Femur (tissue), 1 donor: ENCODE results near the gene MFSD12.
A peak's percentile ranks its signal among the peaks of the same experiment; 100 is the strongest.

ENCODE experiments used
- DNase-seq: peaks from one replicate; pipeline ENCODE4 v3.0.0-alpha.2; 2017

The MFSD12 gene

DNA sequence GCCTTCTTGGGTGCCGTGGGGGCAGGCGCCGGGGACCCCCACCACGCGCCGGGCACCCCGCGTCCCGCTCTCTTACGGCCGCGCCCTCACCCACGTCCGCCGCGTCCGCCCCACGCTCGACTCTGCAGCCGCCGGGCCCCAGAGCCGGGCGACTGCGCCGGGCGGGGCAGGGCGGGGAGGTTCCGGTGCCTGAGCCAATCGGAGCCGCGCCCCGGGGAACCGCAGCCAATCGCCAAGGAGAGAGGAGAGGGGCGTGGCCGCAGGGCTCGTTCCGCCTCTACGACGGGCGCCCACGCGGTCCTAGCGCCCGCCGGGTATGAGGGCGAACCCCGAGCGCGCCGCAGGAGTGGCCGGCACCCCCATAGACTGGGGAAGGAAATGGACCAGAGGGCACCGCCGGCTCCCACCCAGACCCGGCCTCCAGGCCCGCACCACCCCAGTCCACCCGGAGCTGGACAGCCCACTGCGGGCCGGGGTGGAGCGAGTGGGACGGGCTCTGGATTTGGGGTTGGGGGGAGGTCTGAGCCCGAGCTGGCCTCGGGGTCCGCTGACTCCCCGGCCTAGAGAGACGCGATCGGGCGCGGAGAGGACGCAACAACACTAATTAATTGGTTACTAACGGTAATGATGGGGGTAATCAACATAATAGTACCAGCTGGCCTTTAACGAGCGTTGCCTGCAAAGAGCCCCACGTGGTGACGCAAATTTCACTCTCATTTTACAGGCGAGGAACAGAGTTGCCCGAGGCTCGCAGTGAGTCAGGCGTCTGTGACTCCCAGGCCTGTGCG is at the start of gene MFSD12:
MFSD12 (minus strand) TSS at position 126 of the 788 bp plus-strand sequence. CDS start 183 bp downstream, outside the sequence.
- peak; percentile 96 for DNase-seq

DNA sequence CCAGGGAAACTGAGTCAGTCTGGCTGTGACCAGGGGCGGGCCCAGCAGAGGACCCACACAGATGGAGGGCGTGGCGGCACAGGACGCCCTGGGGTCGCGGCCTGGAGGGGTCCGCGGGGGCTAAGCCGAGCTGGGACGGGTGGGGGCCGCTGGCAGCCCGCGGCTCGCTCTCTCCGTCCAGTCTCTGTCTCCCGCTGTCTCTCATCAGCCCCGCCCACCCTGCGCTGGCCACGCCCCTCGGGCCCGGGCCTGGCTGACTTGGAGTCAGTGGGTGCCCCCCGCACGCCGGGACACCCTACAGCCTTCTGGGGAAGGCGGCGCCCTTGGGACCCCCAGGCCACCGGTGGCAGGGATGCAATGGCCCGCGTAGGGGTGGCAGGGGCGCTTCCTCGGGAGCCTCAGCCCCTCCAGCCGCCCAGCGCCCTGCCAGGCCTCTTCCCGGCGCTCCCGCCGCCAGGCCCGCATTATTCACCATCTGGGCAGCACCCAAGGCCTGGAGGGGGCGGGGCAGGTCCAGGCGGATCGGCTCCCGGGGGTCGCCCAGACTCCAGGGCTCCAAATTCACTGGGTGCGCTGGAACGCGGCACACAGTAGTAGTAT is 49.4 kb upstream of the MFSD12 start, which contains the start of gene TBXA2R:
TBXA2R (minus strand) TSS at position 186 of the 600 bp plus-strand sequence. CDS start 6,241 bp downstream, outside the sequence.
- peak; percentile 79 for DNase-seq

DNA sequence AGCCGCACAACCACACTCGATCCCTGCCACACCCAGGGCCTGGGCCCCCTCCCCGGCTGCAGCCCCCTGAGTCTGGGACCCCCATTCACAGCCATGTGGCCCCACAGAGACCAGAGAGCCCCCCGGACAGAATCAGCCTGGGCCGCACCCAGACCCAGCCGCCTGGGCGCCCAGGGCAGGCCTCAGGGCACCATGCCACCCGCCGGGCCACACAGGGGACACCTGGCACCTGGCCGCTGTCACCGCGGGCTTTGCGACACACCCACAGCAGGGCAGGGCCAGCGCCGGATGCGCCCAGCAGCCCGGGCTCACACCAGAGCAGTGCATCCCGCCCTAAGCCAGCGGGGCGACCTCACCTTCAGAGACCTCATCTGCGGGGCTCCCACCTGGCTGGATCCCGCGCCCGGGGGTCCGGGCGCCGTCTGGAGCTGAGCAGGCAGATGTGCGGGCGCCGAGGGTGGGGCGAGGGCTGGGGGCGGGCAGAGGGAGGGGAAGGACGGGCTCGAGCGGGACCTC is 48.8 kb upstream of the MFSD12 start:
- peak; percentile 41 for DNase-seq

DNA sequence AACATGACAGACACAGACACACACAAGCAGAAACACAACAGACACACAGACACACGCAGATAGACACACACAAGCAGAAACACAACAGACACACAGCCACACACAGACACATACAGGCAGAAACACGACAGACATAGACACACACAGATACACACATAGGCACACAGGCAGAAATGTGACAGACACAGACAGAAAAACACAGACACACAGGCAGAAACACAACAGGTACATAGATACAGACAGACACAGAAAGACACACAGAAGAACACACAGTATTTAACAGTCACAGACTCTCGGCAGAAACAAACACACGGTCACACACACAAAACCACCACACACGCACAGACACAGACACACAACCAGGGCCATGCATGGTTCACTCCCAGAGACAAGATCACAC is 48.4 kb upstream of the MFSD12 start:
- DNase-seq: no peak

DNA sequence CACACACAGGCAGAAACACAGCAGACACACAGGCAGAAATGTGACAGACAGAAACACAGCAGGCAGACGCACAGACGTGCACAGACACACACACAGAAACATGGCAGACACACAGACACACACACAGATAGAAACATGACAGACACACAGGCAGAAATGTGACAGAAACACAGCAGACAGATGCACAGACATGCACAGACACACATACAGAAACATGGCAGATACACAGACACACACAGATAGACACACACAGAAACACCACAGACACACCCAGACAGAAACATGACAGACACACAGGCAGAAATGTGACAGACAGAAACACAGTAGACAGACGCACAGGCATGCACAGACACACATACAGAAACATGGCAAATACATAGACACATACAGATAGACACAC is 48.0 kb upstream of the MFSD12 start:
- no peak for DNase-seq

DNA sequence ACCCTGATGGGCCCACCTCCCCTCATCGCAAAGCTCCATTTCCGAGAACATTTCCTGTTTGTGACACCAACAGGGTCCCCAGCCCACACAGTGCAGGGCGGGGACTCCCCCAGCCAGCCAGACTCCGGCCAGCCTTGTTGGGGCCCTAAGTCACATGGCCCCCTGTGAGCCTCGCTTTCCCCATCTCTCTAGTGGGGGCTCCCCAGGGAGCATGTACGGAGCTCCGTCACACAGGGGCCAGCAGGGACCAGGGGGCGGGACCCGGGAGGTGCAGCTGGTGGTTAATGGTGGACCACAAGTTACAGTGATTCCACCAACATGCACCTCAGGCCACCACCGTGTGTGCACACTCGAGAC is 47.6 kb upstream of the MFSD12 start:
- peak; percentile 24 for DNase-seq

DNA sequence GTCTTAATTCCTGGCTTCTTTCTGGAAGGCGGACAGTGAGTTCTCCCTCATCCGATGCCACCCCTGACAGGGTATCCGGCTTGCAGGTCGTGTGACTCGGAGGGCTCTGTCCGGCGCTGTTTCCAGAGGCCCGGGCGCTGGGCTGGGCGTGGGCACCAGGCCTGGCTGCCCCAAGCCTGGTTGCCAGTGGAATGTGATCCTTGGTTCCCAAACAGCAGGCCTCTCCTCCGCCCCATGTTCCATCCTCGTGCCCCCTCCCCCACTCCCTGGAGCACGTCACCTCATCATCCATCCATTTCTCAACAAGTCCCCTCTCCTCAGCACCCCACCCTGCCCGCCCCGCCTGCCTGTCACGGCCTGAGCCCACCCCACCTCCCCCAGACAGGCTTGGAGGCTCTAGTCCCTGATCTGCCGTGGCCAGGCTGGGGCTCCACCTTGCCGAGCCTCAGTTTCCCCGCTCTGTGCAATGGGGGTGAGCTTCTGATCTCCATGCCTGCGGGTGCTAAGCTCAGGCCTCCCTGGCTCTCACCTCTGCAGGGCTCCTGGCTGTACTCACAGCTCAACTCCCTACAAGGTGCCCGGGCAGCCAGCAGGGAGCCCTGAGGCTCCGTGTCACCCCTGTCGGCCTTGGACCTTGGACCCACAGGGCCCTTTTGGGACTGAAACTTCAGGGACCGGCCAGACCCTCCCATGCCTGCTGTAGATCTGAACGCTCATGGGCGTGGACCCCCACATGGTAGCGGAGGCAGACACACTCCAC is 47.0 kb upstream of the MFSD12 start:
- peak; percentile 18 for DNase-seq

DNA sequence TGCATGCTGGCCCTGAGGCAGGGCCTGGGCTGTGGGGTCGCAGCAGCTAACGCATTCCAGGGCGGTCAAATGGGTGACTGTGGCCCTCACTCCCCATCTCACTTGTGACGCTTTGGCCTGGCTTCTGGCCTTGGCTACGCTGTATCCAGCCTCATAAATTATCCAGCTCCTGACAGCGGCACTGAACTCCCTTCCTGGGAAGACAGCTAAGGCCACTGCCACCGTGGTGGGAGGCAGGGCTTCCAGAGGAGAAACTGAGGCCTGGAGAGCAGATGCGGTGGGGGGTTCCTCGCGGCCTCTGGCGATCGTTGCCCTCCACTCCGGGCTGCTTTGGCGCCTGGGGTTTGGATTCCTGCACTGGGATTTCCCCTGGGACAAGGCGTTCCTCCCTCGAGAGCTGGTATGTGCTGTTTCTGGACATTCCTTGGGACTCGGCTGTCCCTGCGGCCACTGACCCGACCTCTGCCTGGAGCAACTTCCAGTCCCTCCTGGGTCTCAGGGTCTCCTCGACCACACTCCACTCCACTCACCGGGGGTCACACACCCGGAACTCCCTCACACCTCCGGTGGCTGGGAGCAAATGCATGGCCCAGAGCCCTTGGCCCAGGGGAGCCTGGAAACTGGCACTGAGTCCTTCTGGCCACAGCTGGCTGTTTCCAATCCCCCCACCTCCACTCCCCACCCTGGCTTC is 45.9 kb upstream of the MFSD12 start:
- DNase-seq: peak; percentile 23

DNA sequence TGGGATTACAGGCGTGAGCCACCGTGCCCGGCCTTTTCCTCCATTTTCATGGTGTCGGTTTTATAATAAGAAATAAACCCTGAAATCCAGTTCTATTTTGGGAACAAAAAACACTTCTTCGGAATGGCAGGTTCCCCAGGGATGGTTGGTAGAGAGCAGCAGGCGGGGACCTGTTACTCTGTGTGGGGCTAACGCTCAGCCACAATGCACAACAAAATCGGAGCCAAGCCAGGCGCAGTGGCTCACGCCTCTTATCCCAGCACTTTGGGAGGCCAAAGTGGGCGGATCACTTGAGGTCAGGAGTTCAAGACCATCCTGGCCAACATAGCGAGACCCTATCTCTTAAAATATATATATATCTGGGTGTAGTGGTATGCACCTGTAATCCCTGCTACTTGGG is 43.6 kb upstream of the MFSD12 start:
- no peak for DNase-seq

DNA sequence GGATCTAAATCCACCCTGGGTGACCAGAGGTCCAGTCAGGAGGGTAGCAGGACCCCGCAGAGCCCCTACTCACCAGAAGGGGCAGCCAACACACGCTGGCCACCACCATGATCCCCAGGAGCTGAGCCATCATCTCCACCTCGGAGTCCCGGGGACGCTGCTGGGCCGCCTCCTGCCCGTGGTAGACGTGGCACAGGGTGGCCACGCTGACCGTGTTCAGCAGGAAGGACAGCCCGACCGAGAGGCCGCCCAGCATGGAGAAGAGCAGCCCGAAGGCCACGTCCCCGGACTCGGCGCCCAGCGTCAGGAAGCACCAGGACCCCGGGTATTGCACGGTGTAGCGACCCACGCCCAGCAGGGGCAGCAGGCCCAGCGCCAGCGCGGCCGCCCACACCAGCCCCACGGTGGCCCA is 42.4 kb upstream of the MFSD12 start:
- DNase-seq: no peak

DNA sequence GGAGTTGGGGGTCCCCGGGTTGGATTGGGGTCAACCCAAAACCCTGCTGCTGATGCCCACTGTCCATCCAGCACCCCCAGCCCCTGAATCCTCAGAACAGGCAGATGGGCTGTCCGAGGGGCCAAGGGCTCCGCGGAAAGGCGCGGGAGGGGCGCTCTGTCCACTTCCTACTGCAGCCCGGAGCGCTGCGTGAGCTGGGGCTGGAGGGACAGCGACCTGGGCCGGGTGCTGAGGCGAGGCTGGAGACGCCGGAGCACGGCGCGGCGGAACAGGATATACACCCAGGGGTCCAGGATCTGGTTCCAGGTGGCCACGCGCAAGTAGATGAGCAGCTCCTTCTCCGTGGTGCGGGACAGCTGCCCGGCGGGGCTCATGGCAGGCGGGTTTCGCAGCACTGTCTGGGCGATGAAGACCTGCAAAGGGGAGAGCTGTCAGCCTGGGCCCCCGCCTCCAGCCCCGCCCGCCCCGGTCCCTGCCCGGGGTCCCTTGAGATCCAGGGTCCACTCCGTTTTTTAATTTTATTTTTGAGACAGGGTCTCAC is 38.2 kb upstream of the MFSD12 start:
- no peak for DNase-seq

DNA sequence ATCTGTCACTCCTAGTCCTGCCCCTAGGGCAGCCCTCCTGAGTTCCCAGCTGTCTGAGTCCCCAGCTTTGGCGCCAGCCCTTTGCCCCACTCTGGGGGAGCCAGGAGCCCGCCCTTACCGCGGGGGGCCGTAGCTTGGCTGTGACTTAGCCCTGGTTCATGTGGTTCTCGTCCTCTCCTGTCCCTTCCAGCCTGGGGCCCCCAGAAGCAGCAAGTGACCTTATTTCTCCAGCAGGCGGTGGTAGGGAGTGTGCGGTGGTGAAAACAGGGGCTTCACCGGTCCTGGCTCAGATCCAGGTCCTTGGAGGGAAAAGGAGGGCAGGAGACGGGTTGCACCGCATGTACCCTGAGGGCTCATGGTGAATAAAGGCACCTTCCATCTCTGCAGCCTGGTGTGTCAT is 35.8 kb upstream of the MFSD12 start:
- DNase-seq: no peak

DNA sequence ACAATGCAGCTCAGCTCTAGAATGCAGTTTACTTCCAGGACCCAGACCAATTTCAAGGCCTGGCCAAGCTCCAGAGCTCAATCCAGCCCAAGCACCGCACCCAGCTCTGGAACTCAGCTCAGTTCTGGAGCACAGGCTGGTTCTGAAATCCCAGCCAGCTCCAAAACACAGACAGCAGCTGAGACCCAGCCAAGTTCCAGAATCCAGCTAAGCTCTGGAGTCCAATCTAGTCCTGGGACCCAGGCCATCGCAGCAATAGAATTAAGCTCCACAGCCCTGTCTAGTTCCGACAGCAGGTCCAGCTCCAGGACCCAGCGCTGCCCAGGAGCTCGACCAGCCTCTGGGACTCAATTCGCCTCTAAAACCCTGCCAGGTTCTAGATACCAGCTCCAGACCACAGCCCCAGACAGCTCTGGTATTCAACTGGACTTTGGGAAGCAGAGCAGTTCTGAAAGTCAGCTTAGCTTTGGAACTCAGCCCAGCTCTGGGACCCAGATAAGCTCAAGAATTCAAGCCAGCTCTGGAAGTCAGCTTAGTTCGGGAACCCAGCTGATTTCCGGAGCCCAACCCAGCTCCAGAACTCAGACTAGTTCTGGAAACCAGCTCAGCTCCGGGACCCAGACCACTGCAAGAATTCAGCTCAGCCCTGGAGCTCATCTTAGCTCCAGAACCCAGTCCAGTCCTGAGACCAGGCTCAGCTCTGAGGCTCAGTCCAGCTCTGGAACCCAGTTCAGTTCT is 34.7 kb upstream of the MFSD12 start:
- DNase-seq: no peak

DNA sequence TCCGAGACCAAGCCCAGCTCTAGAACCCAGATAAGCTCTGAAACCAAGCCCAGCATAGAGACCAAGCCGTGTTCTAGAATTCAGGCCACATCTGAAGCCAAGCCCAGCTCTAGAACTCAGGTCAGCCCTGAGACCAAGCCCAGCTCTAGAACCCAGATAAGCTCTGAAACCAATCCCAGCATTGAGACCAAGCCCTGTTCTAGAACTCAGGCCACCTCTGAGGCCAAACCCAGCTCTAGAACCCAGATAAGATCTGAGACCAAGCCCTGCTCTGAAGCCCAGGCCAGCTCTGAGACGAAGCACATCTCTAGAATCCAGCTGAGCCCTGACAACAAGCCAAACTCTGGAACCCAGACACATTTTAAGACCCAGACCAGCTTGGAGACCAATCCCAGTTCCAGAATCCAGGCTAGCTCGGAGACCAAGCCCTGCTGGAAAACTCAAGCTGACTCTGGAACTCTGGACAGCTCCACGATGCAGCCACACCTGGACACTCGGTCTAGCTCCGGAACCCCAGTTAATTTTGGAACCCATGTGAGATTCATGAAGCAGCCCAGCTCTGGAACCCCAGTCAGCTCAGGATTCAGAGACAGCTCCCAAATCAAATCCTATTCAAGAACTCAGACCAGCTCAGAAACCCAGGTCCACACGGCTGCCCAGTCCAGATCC is 33.7 kb upstream of the MFSD12 start:
- DNase-seq: no peak

DNA sequence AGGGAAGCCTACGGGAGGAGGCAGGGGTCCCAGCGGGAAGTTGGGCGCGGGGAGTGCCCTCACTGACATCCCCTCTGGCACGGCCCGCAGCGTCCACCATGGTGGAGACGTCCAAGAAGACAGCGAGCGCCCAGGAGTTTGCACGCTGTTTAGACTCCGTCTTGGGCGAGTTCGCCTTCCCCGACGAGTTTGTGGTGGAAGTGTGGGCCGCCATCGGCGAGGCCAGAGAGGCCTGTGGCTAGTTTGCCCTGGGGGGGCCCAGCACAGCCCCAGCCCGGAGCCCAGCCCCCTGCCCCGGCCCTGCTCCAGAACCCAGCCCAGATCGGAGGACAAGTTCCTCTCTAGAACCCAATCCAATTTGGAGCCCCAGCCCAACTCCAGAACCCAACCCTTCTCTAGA is 32.6 kb upstream of the MFSD12 start:
- no peak for DNase-seq

DNA sequence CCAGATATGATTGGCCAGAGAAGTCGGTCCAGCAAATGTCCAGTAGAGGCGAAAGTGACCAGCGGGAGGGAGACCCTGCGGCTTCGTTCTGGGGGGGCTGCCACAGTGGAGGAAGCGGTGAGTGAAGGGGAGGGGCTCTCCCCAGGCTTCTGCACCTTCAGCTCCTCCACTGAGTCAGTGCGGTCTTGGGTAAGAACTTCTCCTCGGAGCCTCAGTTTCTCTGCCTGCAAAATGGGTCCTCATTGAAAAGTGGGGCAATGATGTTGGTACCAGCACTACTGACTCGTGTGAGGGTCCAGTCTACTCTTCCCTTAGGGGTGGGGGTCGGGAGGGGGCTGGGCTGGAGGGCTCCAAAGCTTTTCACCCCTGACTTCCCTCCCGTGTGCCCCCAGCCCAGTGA is 32.1 kb upstream of the MFSD12 start:
- DNase-seq: no peak

DNA sequence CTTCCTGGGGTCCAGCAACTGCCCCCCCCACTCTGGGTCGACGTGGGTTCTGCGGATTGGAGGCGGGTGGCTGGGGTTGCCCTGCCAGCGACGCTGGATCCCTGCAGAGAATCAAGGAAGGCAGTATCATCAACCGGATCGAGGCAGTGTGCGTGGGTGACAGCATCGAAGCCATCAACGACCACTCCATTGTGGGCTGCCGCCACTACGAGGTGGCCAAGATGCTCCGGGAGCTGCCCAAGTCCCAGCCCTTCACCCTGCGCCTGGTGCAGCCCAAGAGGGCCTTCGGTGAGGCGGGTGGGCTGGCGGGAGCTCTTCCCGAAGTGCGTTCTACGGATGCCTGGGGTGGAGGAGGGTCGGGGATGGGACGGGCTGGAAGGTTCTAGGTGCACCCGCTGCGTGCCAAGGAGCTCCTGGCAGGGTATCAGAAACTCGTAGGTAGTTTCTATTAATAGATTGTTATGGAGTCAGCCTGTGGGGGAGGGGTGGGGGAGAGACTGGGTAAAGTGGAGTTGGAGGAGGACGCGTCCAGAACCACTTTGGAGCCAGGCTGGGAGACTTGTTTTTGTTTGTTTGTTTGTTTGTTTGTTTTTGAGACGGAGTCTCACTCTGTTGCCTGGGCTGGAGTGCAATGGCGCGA is 29.4 kb upstream of the MFSD12 start:
- no peak for DNase-seq

DNA sequence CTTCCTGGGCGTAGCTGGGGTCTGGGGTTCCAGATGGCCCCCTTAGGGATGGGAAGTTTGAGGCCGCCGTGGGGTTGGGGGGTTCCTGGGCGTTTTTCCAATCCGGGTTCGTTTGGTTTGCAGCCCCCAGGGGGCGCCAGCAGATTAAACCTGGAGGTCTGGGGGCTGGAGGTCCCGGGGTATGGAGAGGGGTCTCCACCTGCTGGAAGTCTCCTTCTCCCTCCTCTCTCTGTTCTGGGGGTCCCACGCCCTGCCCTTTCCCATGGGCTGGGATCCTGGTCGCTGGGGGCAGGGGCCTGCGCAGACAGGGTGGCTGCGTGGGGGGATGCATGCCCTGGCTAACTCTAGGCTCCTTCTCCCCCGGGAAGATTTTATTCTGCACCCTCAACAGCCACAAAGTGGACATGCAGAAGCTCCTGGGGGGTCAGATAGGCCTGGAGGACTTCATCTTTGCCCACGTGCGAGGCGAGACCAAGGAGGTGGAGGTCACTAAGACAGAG is 28.8 kb upstream of the MFSD12 start:
- DNase-seq: no peak

DNA sequence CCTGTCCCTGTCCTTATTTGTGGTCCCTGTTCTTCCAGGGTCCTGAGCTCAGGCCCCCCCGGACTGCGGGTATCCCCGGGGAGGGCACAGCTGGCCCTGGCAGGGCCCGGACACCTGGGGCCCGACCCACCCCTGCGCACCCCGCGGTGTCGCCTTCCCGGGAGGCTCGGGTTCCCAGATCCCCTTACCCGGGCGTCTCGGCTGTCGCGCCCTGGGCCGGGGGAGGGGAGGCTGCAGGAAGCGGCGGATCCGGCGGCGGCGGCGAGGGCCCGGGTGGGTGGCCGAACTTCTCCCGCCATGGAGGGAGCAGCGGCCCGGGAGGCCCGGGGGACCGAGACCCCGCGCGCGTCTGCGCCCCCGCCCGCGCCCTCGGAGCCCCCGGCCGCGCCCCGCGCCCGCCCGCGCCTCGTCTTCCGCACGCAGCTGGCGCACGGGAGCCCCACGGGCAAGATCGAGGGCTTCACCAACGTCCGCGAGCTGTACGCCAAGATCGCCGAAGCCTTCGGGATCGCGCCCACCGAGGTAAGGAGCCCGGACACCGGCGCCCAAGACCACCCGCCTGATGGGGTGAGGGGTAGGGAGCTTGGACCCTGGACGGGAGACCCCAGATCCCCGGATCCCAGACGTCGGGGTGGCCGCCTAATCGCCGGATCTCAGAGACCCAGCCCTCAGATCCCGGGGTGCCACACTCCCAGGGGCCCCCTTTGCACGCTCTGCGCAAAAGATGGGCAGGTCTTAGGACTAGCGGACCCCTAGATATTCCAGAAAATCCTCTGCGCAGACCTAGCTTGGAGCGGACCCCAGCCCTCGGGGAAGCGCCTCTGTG is 28.1 kb upstream of the MFSD12 start, which contains the start of gene GIPC3:
GIPC3 (plus strand) TSS at position 178 of the 826 bp plus-strand sequence; CDS start at position 298, 120 bp downstream.
- DNase-seq: no peak
